Neuronal stem cell (in vitro differentiated cells): ENCODE data around the gene TTBK1.

Experiments
- DNase-seq: peaks from one replicate; pipeline ENCODE4 v3.0.0-alpha.2; 2013; ENCODE audit warnings: low spot score
- H2AFZ ChIP-seq: one replicate; pipeline ENCODE4 v1.6.1; 2013; ENCODE audit warnings: mild to moderate bottlenecking, low read length, inconsistent platforms
- H2AK5ac ChIP-seq: 2 replicates; pipeline ENCODE4 v1.6.1; 2013; ENCODE audit warnings: low read depth, mild to moderate bottlenecking, inconsistent platforms, low read length, moderate library complexity, mixed read lengths
- H2BK120ac ChIP-seq: 2 replicates; pipeline ENCODE4 v1.6.1; 2013; ENCODE audit warnings: low read depth, mild to moderate bottlenecking, inconsistent platforms, low read length, moderate library complexity, mixed read lengths
- H2BK12ac ChIP-seq: one replicate; pipeline ENCODE4 v1.6.1; 2013; ENCODE audit warnings: low read length, inconsistent platforms
- H2BK15ac ChIP-seq: 2 replicates; pipeline ENCODE4 v1.6.1; 2013; ENCODE audit warnings: mild to moderate bottlenecking, low read length, inconsistent platforms, mixed read lengths
- H2BK5ac ChIP-seq: one replicate; pipeline ENCODE4 v1.6.1; 2013; ENCODE audit warnings: inconsistent platforms, mild to moderate bottlenecking, low read length, moderate library complexity
- H3K14ac ChIP-seq: one replicate; pipeline ENCODE4 v1.6.1; 2013; ENCODE audit warnings: low read length, inconsistent platforms
- H3K18ac ChIP-seq: 2 replicates; pipeline ENCODE4 v1.6.1; 2013; ENCODE audit warnings: low read length, inconsistent platforms
- H3K23ac ChIP-seq: 2 replicates; pipeline ENCODE4 v1.6.1; 2013; ENCODE audit warnings: low read depth, mild to moderate bottlenecking, mixed read lengths, low read length, inconsistent platforms; ENCODE audit not compliant: poor library complexity
- H3K27ac ChIP-seq: replicated peaks from 3 replicates; pipeline ENCODE4 v1.5.1; 2013; ENCODE audit warnings: low read length, inconsistent platforms
- H3K27me3 ChIP-seq, 3 experiments: 2 replicates each; pipeline ENCODE4 v1.6.1; 2013; ENCODE audit warnings: low read length in 3 of 3, mild to moderate bottlenecking in 2 of 3, inconsistent platforms in 1 of 3, low read depth in 1 of 3, mixed read lengths in 1 of 3, moderate library complexity in 1 of 3; ENCODE audit not compliant: control insufficient read depth in 3 of 3, insufficient read depth in 3 of 3
- H3K36me3 ChIP-seq, 2 donors: replicated peaks in 1 of 2; 2 replicates each; pipeline ENCODE4 v1.6.1; 2013; ENCODE audit warnings: low read length in 2 of 2; ENCODE audit not compliant: control insufficient read depth in 2 of 2, insufficient read depth in 2 of 2
- H3K4ac ChIP-seq: 2 replicates; pipeline ENCODE4 v1.6.1; 2013; ENCODE audit warnings: inconsistent platforms, mild to moderate bottlenecking, low read length, moderate library complexity
- H3K4me1 ChIP-seq, 2 donors: 1 replicate in 1 of 2; 2 replicates in 1 of 2; pipeline ENCODE4 v1.6.1; 2013; ENCODE audit warnings: low read length in 2 of 2, low read depth in 1 of 2; ENCODE audit not compliant: control insufficient read depth in 2 of 2, insufficient read depth in 1 of 2
- H3K4me2 ChIP-seq: one replicate; pipeline ENCODE4 v1.6.1; 2013; ENCODE audit warnings: mild to moderate bottlenecking, low read length, inconsistent platforms; ENCODE audit not compliant: insufficient read depth, poor library complexity, severe bottlenecking
- H3K4me3 ChIP-seq, 2 donors: 2 replicates each; pipeline ENCODE4 v1.5.1; 2013; ENCODE audit warnings: low read length in 2 of 2, mild to moderate bottlenecking in 2 of 2, inconsistent platforms in 1 of 2, moderate library complexity in 1 of 2
- H3K79me1 ChIP-seq: one replicate; pipeline ENCODE4 v1.6.1; 2013; ENCODE audit warnings: low read depth, mild to moderate bottlenecking, inconsistent platforms, low read length, moderate library complexity
- H3K9ac ChIP-seq: one replicate; pipeline ENCODE4 v1.6.1; 2013; ENCODE audit warnings: mild to moderate bottlenecking, low read depth, low read length, inconsistent platforms; ENCODE audit not compliant: poor library complexity
- H3K9me3 ChIP-seq, 2 donors: replicated peaks in 1 of 2; 2 replicates each; pipeline versions ENCODE3 to v1.6.1; 2013; ENCODE audit warnings: low read length in 2 of 2, mild to moderate bottlenecking in 2 of 2, inconsistent platforms in 1 of 2, low read depth in 1 of 2, mixed read lengths in 1 of 2, moderate library complexity in 1 of 2; ENCODE audit not compliant: control insufficient read depth in 2 of 2, insufficient read depth in 1 of 2
- H4K8ac ChIP-seq: one replicate; pipeline ENCODE4 v1.6.1; 2013; ENCODE audit warnings: low read depth, mild to moderate bottlenecking, inconsistent platforms, low read length, moderate library complexity
- H4K91ac ChIP-seq: one replicate; pipeline ENCODE4 v1.6.1; 2013; ENCODE audit warnings: low read length, low read depth, mild to moderate bottlenecking, inconsistent platforms; ENCODE audit not compliant: poor library complexity
- WGBS, 2 donors: extraction: QIAGEN DNeasy Blood & Tissue Kit; methylation state at CpG; one replicate each; pipeline ENCODE4 v1.1.7; 2013; ENCODE audit warnings: missing lambda C conversion rate in 2 of 2, mixed read lengths in 1 of 2; ENCODE audit not compliant: insufficient read length in 2 of 2, insufficient replicate concordance in 1 of 2; ENCODE audit errors: extremely low coverage in 2 of 2; 5-methylcytosine and 5-hydroxymethylcytosine counted together

The TTBK1 gene

DNA sequence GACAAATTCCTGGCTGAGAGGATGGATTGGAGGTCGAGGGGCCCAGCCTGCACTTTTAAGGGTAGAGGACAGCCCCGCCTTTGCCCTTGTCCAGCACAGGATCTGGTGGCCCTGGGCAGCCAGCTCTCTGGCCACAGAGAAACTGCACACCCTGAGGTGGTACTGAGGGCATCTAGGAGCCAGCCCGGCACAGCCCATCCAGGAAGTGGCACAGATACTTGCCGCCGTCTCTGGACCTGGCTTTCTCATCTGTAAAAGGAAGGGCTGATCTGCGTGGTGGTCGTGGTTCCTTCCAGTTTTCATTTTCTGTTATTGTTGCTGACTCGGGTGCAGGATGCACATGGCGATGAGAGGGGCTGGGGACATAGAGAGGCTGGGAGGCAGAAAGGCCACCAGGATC lies 38.8 kb downstream of the TTBK1 start:
- Histone ChIP-seq H3K14ac (no peak overlapping the region), H3K23ac (no peak overlapping the region), H3K4me2 (no peak overlapping the region), H2BK15ac (no peak overlapping the region), H3K18ac (no peak overlapping the region), H3K27ac (no peak overlapping the region), H3K4me1 (peaks cover 14 to 20% of the 10 kb centered on the region in 2 donors), H4K8ac (no peak overlapping the region), H2AK5ac (peak overlapping the region; percentile 2), H2AFZ (no peak overlapping the region), H3K9me3 (no peaks in the 10 kb centered on the region), H3K4ac (no peak overlapping the region), H3K4me3 (no peak overlapping the region), H3K9ac (no peak overlapping the region), H2BK120ac (no peak overlapping the region), H2BK5ac (no peak overlapping the region), H3K27me3 (peaks cover 0 to 3% (median 0%) of the 10 kb centered on the region in 3 experiments), H3K79me1 (no peaks in the 10 kb centered on the region), H2BK12ac (no peak overlapping the region), H4K91ac (no peak overlapping the region), H3K36me3 (no peaks in the 10 kb centered on the region)
- DNase-seq = no peak
- WGBS, 2 donors = no CpG with 5 or more reads among the region's 9 CpGs

- no peak overlapping the region for H3K27ac ChIP-seq
- no peak overlapping the region for H2BK12ac ChIP-seq
- H2BK5ac ChIP-seq = no peak overlapping the region
- H3K18ac ChIP-seq = no peak overlapping the region
- DNase-seq = no peak
- no peak overlapping the region for H2AFZ ChIP-seq
- H3K23ac ChIP-seq = no peak overlapping the region
- no peak overlapping the region for H4K8ac ChIP-seq
- H3K27me3 ChIP-seq = peaks cover 0 to 3% (median 0%) of the 10 kb centered on the region in 3 experiments
- H3K4me1 ChIP-seq = peaks cover 10 to 15% of the 10 kb centered on the region in 2 donors
- H3K4me3 ChIP-seq = no peak overlapping the region
- H3K9me3 ChIP-seq = no peaks in the 10 kb centered on the region
- H3K4ac ChIP-seq = no peak overlapping the region
- peak overlapping the region; percentile 32 for H2BK15ac ChIP-seq
- no peak overlapping the region for H3K9ac ChIP-seq
- WGBS, 2 donors = no CpG with 5 or more reads among the region's 32 CpGs
- H2BK120ac ChIP-seq = peak overlapping the region; percentile 14
- H3K14ac ChIP-seq = peak overlapping the region; percentile 78
- no peak overlapping the region for H4K91ac ChIP-seq
- H3K79me1 ChIP-seq = no peaks in the 10 kb centered on the region
- no peak overlapping the region for H3K4me2 ChIP-seq
- H3K36me3 ChIP-seq = no peaks in the 10 kb centered on the region
- peak overlapping the region; percentile 2 for H2AK5ac ChIP-seq
Measured at GRCh38 chr6:43282636-43283513, 39.6 kb downstream of the TTBK1 start.

DNA sequence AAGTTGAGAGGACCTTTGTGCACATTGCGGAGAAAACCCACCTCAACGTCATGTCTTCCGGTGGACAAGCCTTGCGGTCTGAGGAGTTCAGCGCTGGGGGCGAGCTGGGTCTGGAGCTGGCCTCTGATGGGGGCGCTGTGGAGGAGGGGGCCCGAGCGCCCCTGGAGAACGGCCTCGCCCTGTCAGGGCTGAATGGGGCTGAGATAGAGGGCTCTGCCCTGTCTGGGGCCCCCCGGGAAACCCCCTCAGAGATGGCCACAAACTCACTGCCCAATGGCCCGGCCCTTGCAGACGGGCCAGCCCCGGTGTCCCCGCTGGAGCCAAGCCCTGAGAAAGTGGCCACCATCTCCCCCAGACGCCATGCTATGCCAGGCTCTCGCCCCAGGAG lies 40.2 kb downstream of the TTBK1 start:
- H3K79me1 ChIP-seq = no peaks in the 10 kb centered on the region
- no peak overlapping the region for H2BK15ac ChIP-seq
- H3K4me1 ChIP-seq = peaks cover 4 to 10% of the 10 kb centered on the region in 2 donors
- H3K4me3 ChIP-seq = no peak overlapping the region
- H2BK12ac ChIP-seq = no peak overlapping the region
- H3K14ac ChIP-seq = no peak overlapping the region
- no peak overlapping the region for H3K4me2 ChIP-seq
- peaks cover 0 to 3% (median 0%) of the 10 kb centered on the region in 3 experiments for H3K27me3 ChIP-seq
- H4K91ac ChIP-seq = no peak overlapping the region
- no peak for DNase-seq
- peak overlapping the region; percentile 2 for H2AK5ac ChIP-seq
- peak overlapping the region; percentile 14 for H2BK120ac ChIP-seq
- H4K8ac ChIP-seq = no peak overlapping the region
- H2AFZ ChIP-seq = no peak overlapping the region
- H2BK5ac ChIP-seq = no peak overlapping the region
- H3K4ac ChIP-seq = no peak overlapping the region
- no peak overlapping the region for H3K9ac ChIP-seq
- WGBS, 2 donors = no CpG with 5 or more reads among the region's 18 CpGs
- peak overlapping the region; percentile 32 for H3K23ac ChIP-seq
- H3K18ac ChIP-seq = no peak overlapping the region
- no peaks in the 10 kb centered on the region for H3K9me3 ChIP-seq
- H3K36me3 ChIP-seq = no peaks in the 10 kb centered on the region
- H3K27ac ChIP-seq = no peak overlapping the region

DNA sequence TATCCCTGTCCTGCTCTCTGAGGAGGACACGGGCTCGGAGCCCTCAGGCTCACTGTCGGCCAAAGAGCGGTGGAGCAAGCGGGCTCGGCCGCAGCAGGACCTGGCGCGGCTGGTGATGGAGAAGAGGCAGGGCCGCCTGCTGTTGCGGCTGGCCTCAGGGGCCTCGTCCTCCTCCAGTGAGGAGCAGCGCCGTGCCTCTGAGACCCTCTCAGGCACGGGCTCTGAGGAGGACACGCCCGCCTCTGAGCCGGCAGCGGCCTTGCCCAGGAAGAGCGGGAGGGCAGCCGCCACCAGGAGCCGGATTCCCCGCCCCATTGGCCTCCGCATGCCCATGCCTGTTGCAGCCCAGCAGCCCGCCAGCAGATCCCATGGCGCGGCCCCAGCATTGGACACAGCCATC lies 40.6 kb downstream of the TTBK1 start:
- no peak overlapping the region for H2BK15ac ChIP-seq
- H4K8ac ChIP-seq = no peak overlapping the region
- no peak overlapping the region for H2BK5ac ChIP-seq
- H3K23ac ChIP-seq = peak overlapping the region; percentile 32
- no peaks in the 10 kb centered on the region for H3K79me1 ChIP-seq
- H2AFZ ChIP-seq = no peak overlapping the region
- peak overlapping the region; percentile 0 for H3K18ac ChIP-seq
- no peaks in the 10 kb centered on the region for H3K36me3 ChIP-seq
- H3K27me3 ChIP-seq = peaks cover 0 to 4% (median 0%) of the 10 kb centered on the region in 3 experiments
- H3K4me3 ChIP-seq = no peak overlapping the region
- no peak overlapping the region for H3K9ac ChIP-seq
- no CpG with 5 or more reads among the region's 27 CpGs for whole genome bisulfite sequencing, 2 donors
- H4K91ac ChIP-seq = no peak overlapping the region
- H3K27ac ChIP-seq = no peak overlapping the region
- peaks cover under 1 to 6% of the 10 kb centered on the region in 2 donors for H3K4me1 ChIP-seq
- H3K4me2 ChIP-seq = no peak overlapping the region
- peak overlapping the region; percentile 33 for H3K14ac ChIP-seq
- peak overlapping the region; percentile 2 for H2AK5ac ChIP-seq
- no peaks in the 10 kb centered on the region for H3K9me3 ChIP-seq
- DNase-seq = no peak
- H2BK120ac ChIP-seq = no peak overlapping the region
- H3K4ac ChIP-seq = no peak overlapping the region
- no peak overlapping the region for H2BK12ac ChIP-seq
